IPS-15b (cell line): ENCODE data around the gene LDHAL6B.

Experiments
- H3K27me3 ChIP-seq: one replicate; pipeline ENCODE4 v1.6.1; 2013; ENCODE audit warnings: low read length; ENCODE audit not compliant: control insufficient read depth, insufficient read depth
- H3K36me3 ChIP-seq: one replicate; pipeline ENCODE4 v1.6.1; 2013; ENCODE audit warnings: low read length; ENCODE audit not compliant: control insufficient read depth, insufficient read depth
- H3K4me1 ChIP-seq: one replicate; pipeline ENCODE4 v1.6.1; 2013; ENCODE audit warnings: mild to moderate bottlenecking, low read length; ENCODE audit not compliant: control insufficient read depth, insufficient read depth
- H3K4me3 ChIP-seq: one replicate; pipeline ENCODE4 v1.5.1; 2013; ENCODE audit warnings: low read depth, low read length
- H3K9ac ChIP-seq: one replicate; pipeline ENCODE4 v1.6.1; 2013; ENCODE audit warnings: low read depth, mild to moderate bottlenecking, low read length
- H3K9me3 ChIP-seq: one replicate; pipeline ENCODE4 v1.6.1; 2013; ENCODE audit warnings: mild to moderate bottlenecking, low read length; ENCODE audit not compliant: control insufficient read depth, insufficient read depth

LDHAL6B gene

DNA sequence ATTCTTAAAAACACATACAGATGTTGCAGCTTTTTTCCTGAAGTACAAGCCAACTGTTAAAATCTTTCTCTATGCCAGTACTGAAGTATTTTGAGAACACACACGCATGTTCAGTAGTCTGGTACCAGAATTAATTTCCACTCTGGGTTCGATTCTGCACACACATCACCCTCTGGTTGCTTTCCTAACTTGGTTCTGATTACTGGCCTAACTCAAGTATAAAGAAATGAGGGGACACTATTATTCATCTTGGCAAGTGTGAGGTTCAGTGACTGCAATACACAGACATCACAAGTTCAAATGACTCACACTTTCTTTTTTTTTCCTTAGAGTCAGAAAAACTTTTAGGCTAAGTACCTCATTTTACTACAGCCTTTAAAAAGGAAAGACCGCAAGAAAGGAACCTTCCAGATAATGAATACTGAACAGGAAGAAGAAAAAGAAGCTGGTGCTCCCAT lies 37.4 kb upstream of the LDHAL6B start:
- Histone ChIP-seq H3K4me3 (no peak overlapping the region), H3K9me3 (no peaks in the 10 kb centered on the region), H3K36me3 (peaks cover 17% of the 10 kb centered on the region), H3K9ac (no peak overlapping the region), H3K27me3 (no peaks in the 10 kb centered on the region), H3K4me1 (no peaks in the 10 kb centered on the region)

- H3K36me3 ChIP-seq: peaks cover 19% of the 10 kb centered on the region
- no peaks in the 10 kb centered on the region for H3K4me1 ChIP-seq
- H3K9me3 ChIP-seq: no peaks in the 10 kb centered on the region
- no peaks in the 10 kb centered on the region for H3K27me3 ChIP-seq
- no peak overlapping the region for H3K4me3 ChIP-seq
- H3K9ac ChIP-seq: no peak overlapping the region
These were observed 36.2 kb upstream of the LDHAL6B start for GRCh38 chr15:59170295-59171066.

DNA sequence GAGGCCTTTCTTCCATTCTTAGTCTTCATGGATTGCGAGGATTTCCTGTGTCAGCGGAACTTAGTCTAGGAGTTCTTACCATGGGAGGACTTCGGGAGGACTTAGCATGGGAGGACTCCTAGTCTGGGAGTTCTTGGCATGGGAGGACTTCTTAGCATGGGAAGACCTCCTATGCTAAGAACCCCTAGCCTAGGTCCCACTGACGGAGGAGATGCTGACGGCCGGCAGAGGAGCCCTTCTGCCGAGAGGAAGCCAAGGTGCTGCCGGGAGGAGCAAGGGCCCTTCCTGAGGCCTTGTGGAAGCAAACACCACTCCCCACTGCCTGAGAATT lies 35.6 kb upstream of the LDHAL6B start:
- H3K9me3 ChIP-seq: no peaks in the 10 kb centered on the region
- H3K27me3 ChIP-seq: no peaks in the 10 kb centered on the region
- H3K4me3 ChIP-seq: no peak overlapping the region
- H3K4me1 ChIP-seq: no peaks in the 10 kb centered on the region
- peaks cover 19% of the 10 kb centered on the region for H3K36me3 ChIP-seq
- H3K9ac ChIP-seq: no peak overlapping the region

GRCh38 chr15:59172289-59172901 lies 34.2 kb upstream of the LDHAL6B start:
- no peak overlapping the region for H3K9ac ChIP-seq
- no peaks in the 10 kb centered on the region for H3K9me3 ChIP-seq
- H3K27me3 ChIP-seq: no peaks in the 10 kb centered on the region
- H3K36me3 ChIP-seq: peaks cover 20% of the 10 kb centered on the region
- H3K4me3 ChIP-seq: no peak overlapping the region
- no peaks in the 10 kb centered on the region for H3K4me1 ChIP-seq

- Histone ChIP-seq H3K9ac (no peak overlapping the region), H3K9me3 (no peaks in the 10 kb centered on the region), H3K27me3 (no peaks in the 10 kb centered on the region), H3K4me3 (no peak overlapping the region), H3K36me3 (peaks cover 28% of the 10 kb centered on the region), H3K4me1 (no peaks in the 10 kb centered on the region)
These were observed 33.4 kb upstream of the LDHAL6B start for GRCh38 chr15:59173194-59173593.

GRCh38 chr15:59174151-59174834 lies 32.4 kb upstream of the LDHAL6B start:
- H3K4me1 ChIP-seq: no peaks in the 10 kb centered on the region
- no peak overlapping the region for H3K9ac ChIP-seq
- H3K36me3 ChIP-seq: peaks cover 36% of the 10 kb centered on the region

DNA sequence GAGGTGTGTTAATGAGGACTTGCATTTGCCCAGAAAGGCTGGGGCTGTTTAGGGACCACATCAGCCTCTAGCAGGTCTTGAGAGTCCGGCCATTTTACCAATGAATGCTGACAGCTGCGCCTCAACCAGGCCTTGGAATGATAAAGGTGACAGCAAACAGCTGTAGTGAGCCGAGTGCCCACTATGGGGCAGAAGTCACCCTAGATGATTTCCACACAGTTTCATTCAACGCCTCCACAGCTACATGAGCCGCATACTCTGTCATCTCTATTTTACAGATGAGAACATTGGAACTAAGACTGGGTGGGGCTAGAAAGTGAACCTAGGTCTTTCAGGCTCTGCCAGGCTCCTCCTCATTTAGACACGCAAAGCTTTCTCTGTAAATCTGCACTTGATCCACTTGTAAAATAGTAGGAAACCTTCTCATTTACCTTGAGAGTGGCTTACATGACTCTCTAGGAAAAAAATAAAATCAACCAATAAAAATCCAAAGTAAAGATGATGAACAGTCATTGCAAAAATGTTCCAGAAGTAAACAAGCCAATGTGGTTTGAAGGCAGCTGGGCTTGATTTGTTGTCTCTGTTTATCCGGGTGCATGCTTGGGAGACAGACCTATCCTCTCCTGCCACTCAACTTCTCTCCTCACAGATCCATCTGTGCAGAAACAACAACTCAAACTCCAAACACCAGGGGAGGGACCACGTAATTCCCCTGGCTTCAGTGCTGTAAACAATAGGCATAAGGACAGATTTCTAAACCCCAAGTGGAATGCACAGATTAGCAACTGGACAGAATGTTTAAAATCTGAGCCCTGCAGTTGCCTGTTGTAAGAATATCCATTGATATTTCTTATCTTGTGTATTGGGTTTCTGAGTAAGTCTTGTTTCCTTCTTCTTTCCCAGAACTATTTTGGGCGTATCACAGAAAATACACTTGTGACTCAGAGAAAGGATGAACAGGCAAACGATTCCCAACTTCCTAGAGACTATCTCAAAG lies 31.5 kb upstream of the LDHAL6B start:
- Histone ChIP-seq H3K27me3 (no peaks in the 10 kb centered on the region), H3K9ac (no peak overlapping the region), H3K36me3 (peaks cover 36% of the 10 kb centered on the region)

More at GRCh38 chr15:59174151-59174834, 32.4 kb upstream of the LDHAL6B start:
- Histone ChIP-seq H3K4me3 (no peak overlapping the region), H3K9me3 (no peaks in the 10 kb centered on the region), H3K27me3 (no peaks in the 10 kb centered on the region)

GRCh38 chr15:59176653-59177316 lies 29.9 kb upstream of the LDHAL6B start:
- H3K4me3 ChIP-seq: no peak overlapping the region
- no peaks in the 10 kb centered on the region for H3K9me3 ChIP-seq
- peaks cover 28% of the 10 kb centered on the region for H3K36me3 ChIP-seq
- no peak overlapping the region for H3K9ac ChIP-seq
- no peaks in the 10 kb centered on the region for H3K27me3 ChIP-seq
- no peaks in the 10 kb centered on the region for H3K4me1 ChIP-seq

More for the DNA sequence above, 31.5 kb upstream of the LDHAL6B start:
- Histone ChIP-seq H3K4me1 (no peaks in the 10 kb centered on the region), H3K9me3 (no peaks in the 10 kb centered on the region), H3K4me3 (no peak overlapping the region)

DNA sequence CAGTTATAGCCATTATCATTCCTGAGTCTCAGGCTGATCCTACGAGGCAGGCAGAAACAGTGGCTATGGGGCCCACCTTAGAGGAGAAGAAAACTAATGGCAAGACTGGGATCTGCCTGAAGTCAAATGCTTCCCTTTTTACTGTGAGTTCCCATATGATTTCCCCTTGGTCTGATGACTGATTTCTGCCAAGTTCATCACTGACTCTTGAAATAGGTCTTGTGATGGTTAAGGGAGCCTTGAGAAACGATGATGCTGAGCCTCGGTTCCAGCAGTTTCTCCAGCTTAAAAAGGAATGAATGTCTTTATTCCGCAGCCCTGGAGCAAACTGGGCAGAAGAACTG lies 29.4 kb upstream of the LDHAL6B start:
- H3K36me3 ChIP-seq: peaks cover 27% of the 10 kb centered on the region

DNA sequence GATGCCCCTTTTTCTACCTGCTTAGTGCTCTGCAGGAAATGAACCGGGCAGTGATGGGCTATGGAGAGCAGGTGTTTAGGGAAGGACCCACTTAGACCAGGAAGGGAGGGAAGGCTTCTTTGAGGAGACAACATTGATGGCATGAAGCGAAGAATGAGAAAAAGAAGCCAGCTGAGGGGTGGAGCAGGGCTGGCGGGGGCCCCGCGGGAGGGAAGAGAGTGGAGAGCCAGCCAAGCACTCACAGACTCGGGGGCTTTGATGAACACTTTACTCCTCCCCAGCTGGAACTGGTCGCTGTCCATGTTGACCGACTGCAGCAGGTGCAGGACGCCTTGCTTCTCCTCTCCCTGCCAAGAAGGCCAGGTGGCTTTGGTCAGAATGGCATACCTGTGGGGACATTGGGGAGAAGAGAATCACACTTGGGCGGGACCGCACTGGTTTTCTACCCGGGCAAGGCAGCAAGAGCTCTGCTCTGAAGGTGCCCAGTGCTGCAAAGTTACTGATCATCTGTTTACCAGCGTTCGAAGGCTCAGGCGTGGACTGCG lies 28.4 kb upstream of the LDHAL6B start:
- Histone ChIP-seq H3K4me1 (no peaks in the 10 kb centered on the region), H3K9me3 (no peaks in the 10 kb centered on the region), H3K9ac (no peak overlapping the region), H3K4me3 (no peak overlapping the region), H3K27me3 (no peaks in the 10 kb centered on the region), H3K36me3 (peaks cover 30% of the 10 kb centered on the region)

More for the DNA sequence above, 29.4 kb upstream of the LDHAL6B start:
- Histone ChIP-seq H3K4me3 (no peak overlapping the region), H3K9me3 (no peaks in the 10 kb centered on the region), H3K4me1 (no peaks in the 10 kb centered on the region), H3K9ac (no peak overlapping the region), H3K27me3 (no peaks in the 10 kb centered on the region)
